Activated naive CD4-positive, alpha-beta T cell treated with anti-CD3 and anti-CD28 coated beads, Interleukin-2, amount 50 U/mL, for 72 hours (primary cell): ENCODE data around the gene BAMBI. TPM values are rescaled to one million over a fixed set of nuclear protein-coding genes. Genes with fewer than 3 reads are reported as not detected.

Source experiments
- ATAC-seq, 2 donors: fragments of 150-1000 bp; cut with Tn5 transposase; 2 replicates each; pipeline ENCODE4 v1.10.0; 2021; ENCODE audit warnings: mild to moderate bottlenecking in 2 of 2, moderate library complexity in 2 of 2
- DNase-seq, 2 donors: peaks; one replicate each; pipeline ENCODE4 v3.0.0; 2021 to 2022; ENCODE audit warnings: low spot score in 2 of 2
- H3K27ac Mint-ChIP-seq, 2 donors: one replicate each; pipeline ENCODE4 v1.8.0; 2022; ENCODE audit warnings: mild to moderate bottlenecking in 2 of 2, mixed read lengths in 2 of 2
- H3K36me3 Mint-ChIP-seq, 2 donors: one replicate each; pipeline ENCODE4 v1.8.0; 2022; ENCODE audit warnings: mixed read lengths in 2 of 2
- H3K9me3 Mint-ChIP-seq, 2 donors: one replicate each; pipeline ENCODE4 v1.8.0; 2022; ENCODE audit warnings: mixed read lengths in 2 of 2
- total RNA-seq, 2 donors: library from RNA; stranded (reverse); gene quantifications; one replicate each; pipeline ENCODE4 v1.2.3, GENCODE V29; 2022

BAMBI gene
- total RNA-seq, 2 donors from 2014 or later: 0.25 TPM; not detected in 1

- Mint-ChIP-seq H3K27ac (no peak overlapping the region), H3K36me3 (no peaks in the 10 kb centered on the region), H3K9me3 (no peaks in the 10 kb centered on the region)
- no peak for ATAC-seq
- no peak for DNase-seq
Measured at GRCh38 chr10:28686835-28687682, 9.7 kb downstream of the BAMBI start.

DNA sequence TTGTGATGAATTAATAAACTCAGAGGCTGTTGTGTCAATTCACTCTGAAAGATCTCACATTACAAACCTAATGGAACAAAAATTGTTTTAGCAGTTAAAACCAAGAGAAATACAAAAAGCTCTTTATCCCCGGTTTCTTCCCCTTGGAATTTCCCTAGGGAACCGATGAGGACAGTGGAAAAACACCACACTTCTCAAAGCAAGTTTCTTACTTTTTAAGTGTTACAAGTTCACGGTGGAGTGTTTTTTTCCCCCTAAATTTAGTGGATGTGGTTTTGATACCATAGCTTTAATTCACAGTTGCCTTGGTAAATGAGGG lies 10.3 kb downstream of the BAMBI start:
- DNase-seq: no peak
- no peaks in the 10 kb centered on the region for H3K36me3 Mint-ChIP-seq
- ATAC-seq: no peak
- H3K9me3 Mint-ChIP-seq: no peaks in the 10 kb centered on the region
- no peak overlapping the region for H3K27ac Mint-ChIP-seq

DNA sequence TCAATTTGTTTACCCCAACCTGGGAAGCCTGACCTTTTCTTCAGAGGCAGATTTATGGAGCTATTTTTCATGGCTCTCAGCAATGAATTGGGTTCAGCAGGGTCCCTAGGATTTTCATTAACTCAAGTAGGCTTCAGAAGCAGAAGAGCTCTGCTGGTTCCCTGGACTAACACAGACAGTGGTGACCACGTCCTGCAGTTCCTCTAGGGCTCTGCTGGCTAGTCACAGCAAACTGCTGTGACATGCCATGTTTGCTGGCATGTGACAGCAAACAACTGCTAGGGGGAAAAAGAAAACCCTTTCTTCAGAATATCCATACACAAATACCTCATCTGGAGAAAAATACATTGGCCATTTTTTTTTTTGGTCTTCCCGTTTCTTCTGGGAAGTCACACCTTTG lies 13.2 kb downstream of the BAMBI start:
- DNase-seq: no peak
- H3K27ac Mint-ChIP-seq: no peak overlapping the region
- no peaks in the 10 kb centered on the region for H3K36me3 Mint-ChIP-seq
- no peaks in the 10 kb centered on the region for H3K9me3 Mint-ChIP-seq
- no peak for ATAC-seq

GRCh38 chr10:28691187-28691694 lies 13.9 kb downstream of the BAMBI start:
- no peaks in the 10 kb centered on the region for H3K9me3 Mint-ChIP-seq
- no peaks in the 10 kb centered on the region for H3K36me3 Mint-ChIP-seq
- ATAC-seq (no peak), DNase-seq (no peak)
- H3K27ac Mint-ChIP-seq: no peak overlapping the region

DNA sequence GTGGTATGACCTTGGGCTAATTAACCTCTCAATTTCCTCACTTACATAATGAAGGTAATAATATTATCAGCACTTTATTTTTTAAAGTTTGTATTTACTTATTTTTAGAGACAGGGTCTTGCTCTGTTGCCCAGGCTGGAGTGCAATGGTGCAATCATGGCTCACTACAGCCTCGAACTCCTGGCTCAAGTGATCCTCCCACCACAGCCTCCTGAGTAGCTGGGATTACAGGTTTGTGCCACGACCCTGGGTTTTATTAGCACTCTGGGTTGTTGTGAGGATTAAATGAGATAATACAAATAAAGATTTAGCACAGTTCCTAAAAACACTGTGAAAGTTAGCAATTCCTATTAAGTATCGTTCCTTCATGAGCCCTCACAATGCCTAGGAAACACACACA lies 14.7 kb downstream of the BAMBI start:
- H3K27ac Mint-ChIP-seq: no peak overlapping the region
- ATAC-seq: no peak
- DNase-seq: no peak
- no peaks in the 10 kb centered on the region for H3K36me3 Mint-ChIP-seq
- no peaks in the 10 kb centered on the region for H3K9me3 Mint-ChIP-seq

DNA sequence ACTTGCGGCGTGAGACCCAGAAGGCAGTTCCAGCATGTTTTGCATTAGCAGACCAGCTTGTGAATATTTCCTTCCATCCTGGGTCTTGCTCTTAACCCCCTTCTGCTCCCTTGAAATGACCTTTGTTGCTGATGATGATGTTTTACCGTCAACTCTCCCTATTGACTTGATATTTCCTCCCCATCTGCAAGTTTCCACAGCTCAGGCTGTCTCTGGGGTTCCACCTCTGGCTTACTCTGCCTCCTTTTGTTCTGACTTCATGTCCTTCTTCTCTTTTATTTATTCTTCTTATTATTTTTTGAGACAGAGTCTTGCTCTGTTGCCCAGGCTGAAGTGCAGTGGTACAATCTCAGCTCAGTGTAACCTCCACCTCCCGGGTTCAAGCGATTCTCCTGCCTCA lies 17.2 kb downstream of the BAMBI start:
- no peak for ATAC-seq
- no peak for DNase-seq
- H3K27ac Mint-ChIP-seq: no peak overlapping the region
- peaks cover 0 to 4% of the 10 kb centered on the region in 2 donors for H3K9me3 Mint-ChIP-seq
- no peaks in the 10 kb centered on the region for H3K36me3 Mint-ChIP-seq

GRCh38 chr10:28698075-28698474 lies 20.8 kb downstream of the BAMBI start:
- H3K36me3 Mint-ChIP-seq: no peaks in the 10 kb centered on the region
- H3K9me3 Mint-ChIP-seq: peaks cover 0 to 4% of the 10 kb centered on the region in 2 donors
- DNase-seq (no peak), ATAC-seq (no peak)
- no peak overlapping the region for H3K27ac Mint-ChIP-seq

GRCh38 chr10:28704464-28705161 lies 27.3 kb downstream of the BAMBI start:
- no peak overlapping the region for H3K27ac Mint-ChIP-seq
- H3K9me3 Mint-ChIP-seq: no peaks in the 10 kb centered on the region
- ATAC-seq (no peak), DNase-seq (no peak)
- H3K36me3 Mint-ChIP-seq: no peaks in the 10 kb centered on the region

DNA sequence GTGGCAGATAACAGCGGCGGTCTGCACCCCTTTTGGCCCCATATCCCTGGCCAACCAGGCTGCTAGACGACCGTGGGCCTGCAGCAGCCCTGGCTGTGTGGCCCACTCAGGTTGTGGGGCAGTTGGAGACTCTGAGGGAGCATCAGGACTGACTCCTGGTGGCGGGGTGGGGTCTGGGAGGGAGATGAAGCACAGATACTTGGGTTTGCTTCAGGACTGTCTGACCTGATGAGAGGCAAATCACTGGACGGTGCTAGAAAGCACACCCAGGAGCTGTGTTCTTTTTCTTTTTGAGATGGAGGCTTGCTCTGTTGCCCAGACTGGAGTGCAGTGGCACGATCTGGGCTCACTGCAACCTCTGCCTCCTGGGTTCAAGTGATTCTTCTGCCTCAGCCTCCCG lies 28.2 kb downstream of the BAMBI start:
- DNase-seq (no peak), ATAC-seq (no peak)
- H3K36me3 Mint-ChIP-seq: no peaks in the 10 kb centered on the region
- H3K27ac Mint-ChIP-seq: no peak overlapping the region
- no peaks in the 10 kb centered on the region for H3K9me3 Mint-ChIP-seq

GRCh38 chr10:28709001-28709710 lies 31.8 kb downstream of the BAMBI start:
- DNase-seq (no peak), ATAC-seq (no peak)
- H3K9me3 Mint-ChIP-seq: no peaks in the 10 kb centered on the region
- H3K36me3 Mint-ChIP-seq: no peaks in the 10 kb centered on the region
- no peak overlapping the region for H3K27ac Mint-ChIP-seq

- DNase-seq: no peak
- no peak overlapping the region for H3K27ac Mint-ChIP-seq
- no peak for ATAC-seq
- no peaks in the 10 kb centered on the region for H3K9me3 Mint-ChIP-seq
- H3K36me3 Mint-ChIP-seq: no peaks in the 10 kb centered on the region
Measured at GRCh38 chr10:28710202-28710886, 33.0 kb downstream of the BAMBI start.

DNA sequence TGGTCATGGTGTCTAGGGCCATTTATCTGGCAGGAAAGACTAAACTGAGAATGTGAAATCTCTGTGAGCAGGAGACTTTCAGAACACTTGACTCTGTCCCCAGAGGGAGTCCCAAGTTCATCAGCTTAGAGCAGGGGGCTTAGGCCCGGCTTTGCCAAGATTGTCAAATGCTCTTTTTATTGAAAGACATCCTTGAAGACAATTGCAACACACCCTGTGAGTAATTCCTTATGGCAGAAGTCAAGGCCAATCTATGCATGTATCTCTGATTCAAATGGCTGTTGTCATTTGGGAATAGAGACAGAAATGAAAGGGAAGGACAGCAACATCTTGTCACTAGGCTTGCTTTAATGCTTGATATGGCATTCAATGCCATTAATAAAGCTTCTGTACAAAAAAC lies 33.7 kb downstream of the BAMBI start:
- DNase-seq: no peak
- Mint-ChIP-seq H3K9me3 (no peaks in the 10 kb centered on the region), H3K27ac (no peak overlapping the region), H3K36me3 (no peaks in the 10 kb centered on the region)
- ATAC-seq: no peak

- Mint-ChIP-seq H3K27ac (no peak overlapping the region), H3K9me3 (peaks cover 0 to 3% of the 10 kb centered on the region in 2 donors), H3K36me3 (no peaks in the 10 kb centered on the region)
- ATAC-seq: no peak
- no peak for DNase-seq
Measured at GRCh38 chr10:28711776-28712175, 34.5 kb downstream of the BAMBI start.

- Mint-ChIP-seq H3K36me3 (no peaks in the 10 kb centered on the region), H3K27ac (no peak overlapping the region), H3K9me3 (peaks cover 0 to 3% of the 10 kb centered on the region in 2 donors)
- ATAC-seq: no peak
- DNase-seq: no peak
Measured at GRCh38 chr10:28713626-28714352, 36.5 kb downstream of the BAMBI start.

DNA sequence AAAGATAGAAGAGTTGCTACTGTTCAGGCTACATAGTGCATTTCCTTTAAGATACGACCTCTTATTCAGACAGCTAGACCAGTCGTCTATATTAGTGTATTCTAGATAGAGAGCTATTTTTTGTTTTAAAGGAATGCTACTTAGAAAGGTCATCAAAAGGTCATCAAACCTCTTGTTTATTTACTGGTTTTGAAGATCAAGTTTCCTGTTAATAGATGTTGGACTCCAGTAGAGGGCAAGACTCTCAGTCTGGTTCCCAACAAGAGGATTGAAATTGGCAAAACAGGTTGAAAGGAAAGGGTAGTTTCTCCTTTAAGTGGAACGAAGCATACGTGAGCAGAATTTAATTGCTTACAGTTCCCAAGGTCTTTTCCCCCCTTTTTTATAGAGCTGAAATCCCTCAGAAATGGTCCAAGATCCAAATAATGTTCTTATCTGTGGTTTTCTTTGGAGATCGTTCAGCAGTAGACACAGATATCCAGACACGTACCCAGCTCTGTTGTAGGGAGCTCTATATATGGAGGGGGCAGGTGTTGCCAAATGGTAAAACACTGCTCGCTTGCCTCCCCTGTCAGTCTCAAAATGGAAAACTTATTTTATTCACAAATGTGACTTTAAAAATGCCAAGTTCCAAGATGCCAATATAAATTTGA lies 37.2 kb downstream of the BAMBI start:
- DNase-seq (no peak), ATAC-seq (no peak)
- H3K9me3 Mint-ChIP-seq: peaks cover 0 to 3% of the 10 kb centered on the region in 2 donors
- H3K27ac Mint-ChIP-seq: no peak overlapping the region
- H3K36me3 Mint-ChIP-seq: no peaks in the 10 kb centered on the region

GRCh38 chr10:28715246-28715645 lies 37.9 kb downstream of the BAMBI start:
- no peak overlapping the region for H3K27ac Mint-ChIP-seq
- DNase-seq (no peak), ATAC-seq (no peak)
- peaks cover 0 to 3% of the 10 kb centered on the region in 2 donors for H3K9me3 Mint-ChIP-seq
- no peaks in the 10 kb centered on the region for H3K36me3 Mint-ChIP-seq
